Adrenal gland (tissue), 5 donors: ENCODE results near the gene TRAK1.

ENCODE experiments used
- POLR2A ChIP-seq, 2 donors: fragments of 450-650 bp; IDR thresholded peaks; one replicate each; pipeline ENCODE4 v1.6.1; 2017; ENCODE audit warnings: antibody characterized with exemption in 2 of 2, mild to moderate bottlenecking in 2 of 2, moderate library complexity in 1 of 2
- TF ChIP-seq, protein P1 (sequence below), 6 experiments: fragments of 450-650 bp in 4 of 6; fragments of 200-600 bp in 2 of 6; sonication (generic) in 1 of 6; IDR thresholded peaks; 1 replicate in 5 of 6; 2 replicates in 1 of 6; pipeline versions ENCODE4 v1.5.1 to v1.8.0; 2016 to 2021; ENCODE audit warnings: antibody characterized with exemption in 6 of 6, mild to moderate bottlenecking in 2 of 6, moderate library complexity in 1 of 6
- donor health status: DM: no; HTN: no; CAD: no.

DNA sequence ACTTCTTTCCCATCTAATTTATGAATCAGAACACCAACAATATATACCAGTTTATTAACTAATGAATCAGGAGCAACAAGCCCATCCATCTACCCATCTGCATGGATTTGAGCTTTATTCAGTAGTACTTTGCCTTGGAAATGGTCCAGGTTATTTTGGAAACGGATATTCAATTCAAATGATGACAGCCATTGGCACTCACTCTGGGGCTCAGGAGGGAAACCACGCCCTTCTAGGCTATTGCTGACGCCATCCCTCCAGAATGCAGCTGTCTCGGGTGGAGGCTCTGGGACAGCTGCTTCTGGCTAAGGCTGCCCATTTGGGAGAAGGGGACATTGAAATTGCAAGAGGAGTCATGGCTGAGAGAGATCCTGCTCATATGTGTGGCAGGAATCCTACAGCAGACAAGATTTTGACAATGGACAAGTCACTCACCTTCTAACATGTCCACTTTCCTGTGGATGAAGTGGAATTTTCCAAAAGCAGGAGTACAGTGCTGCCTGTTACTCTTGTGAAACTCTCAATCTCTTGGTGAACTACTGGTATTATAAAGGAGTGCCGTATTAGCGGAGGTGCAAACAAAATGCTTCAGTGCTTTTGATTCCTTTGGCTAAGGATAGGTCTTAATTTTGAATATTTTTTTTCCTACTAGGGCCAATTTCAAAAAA, 29.3 kb upstream of the TRAK1 start:
- peak in 1 of 2 donors; percentile 60 for TF ChIP-seq POLR2A (IDR thresholded peaks at IDR 0.05)
- TF ChIP-seq, protein P1, sequence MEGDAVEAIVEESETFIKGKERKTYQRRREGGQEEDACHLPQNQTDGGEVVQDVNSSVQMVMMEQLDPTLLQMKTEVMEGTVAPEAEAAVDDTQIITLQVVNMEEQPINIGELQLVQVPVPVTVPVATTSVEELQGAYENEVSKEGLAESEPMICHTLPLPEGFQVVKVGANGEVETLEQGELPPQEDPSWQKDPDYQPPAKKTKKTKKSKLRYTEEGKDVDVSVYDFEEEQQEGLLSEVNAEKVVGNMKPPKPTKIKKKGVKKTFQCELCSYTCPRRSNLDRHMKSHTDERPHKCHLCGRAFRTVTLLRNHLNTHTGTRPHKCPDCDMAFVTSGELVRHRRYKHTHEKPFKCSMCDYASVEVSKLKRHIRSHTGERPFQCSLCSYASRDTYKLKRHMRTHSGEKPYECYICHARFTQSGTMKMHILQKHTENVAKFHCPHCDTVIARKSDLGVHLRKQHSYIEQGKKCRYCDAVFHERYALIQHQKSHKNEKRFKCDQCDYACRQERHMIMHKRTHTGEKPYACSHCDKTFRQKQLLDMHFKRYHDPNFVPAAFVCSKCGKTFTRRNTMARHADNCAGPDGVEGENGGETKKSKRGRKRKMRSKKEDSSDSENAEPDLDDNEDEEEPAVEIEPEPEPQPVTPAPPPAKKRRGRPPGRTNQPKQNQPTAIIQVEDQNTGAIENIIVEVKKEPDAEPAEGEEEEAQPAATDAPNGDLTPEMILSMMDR (IDR thresholded peaks at IDR 0.05), result no peak
